ENCODE results near the gene KCNG4.
"Not testable (repeated sequence)": the region's sequence is repeated elsewhere in the genome, so short reads cannot be mapped to it uniquely, and the experiment has no call there.

KCNG4 gene

GRCh38 chr16:84233748-84234147 lies 6.1 kb downstream of the KCNG4 start:
- no peak for DNase-seq

DNA sequence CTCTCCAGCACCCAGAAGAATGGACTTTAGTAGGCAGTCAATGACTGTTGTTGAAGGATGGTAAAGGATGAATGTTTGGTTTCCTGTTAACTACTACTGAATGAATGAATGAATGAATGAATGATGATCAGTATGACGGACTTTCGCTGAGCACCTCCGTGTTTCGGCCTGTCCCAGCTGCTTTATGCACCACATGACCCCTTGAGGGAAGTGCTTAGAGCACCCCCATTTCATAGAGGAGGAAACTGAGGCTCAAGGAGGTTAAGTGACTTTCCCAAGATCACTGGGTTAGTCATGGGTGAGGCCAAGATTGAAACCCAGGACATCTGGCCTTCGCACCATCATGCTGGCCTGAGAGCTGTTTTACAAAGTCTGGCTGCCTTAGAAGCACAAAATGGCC lies 6.8 kb downstream of the KCNG4 start:
- DNase-seq: no peak

GRCh38 chr16:84232060-84232459 lies 7.8 kb downstream of the KCNG4 start:
- no peak for DNase-seq

DNA sequence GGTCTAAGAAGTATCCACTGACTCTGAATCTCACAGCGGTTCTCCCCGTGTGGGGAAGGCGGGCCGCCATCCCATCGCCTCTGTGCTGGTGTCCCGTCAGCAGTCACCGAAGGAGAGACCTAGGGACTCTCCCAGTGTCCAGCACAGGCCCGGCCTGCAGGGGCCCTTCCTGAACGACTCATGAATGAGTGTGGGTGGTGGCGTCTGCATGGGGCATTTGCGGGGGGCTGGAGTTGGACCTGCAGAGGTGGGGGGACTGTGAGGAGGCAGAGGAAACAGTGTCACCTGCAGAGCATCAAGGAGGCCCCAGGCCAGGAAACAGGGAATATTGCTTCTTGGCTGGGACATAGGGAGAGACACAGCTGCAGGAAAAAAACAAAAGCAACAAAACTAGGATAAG lies 10.3 kb downstream of the KCNG4 start:
- DNase-seq: no peak

DNA sequence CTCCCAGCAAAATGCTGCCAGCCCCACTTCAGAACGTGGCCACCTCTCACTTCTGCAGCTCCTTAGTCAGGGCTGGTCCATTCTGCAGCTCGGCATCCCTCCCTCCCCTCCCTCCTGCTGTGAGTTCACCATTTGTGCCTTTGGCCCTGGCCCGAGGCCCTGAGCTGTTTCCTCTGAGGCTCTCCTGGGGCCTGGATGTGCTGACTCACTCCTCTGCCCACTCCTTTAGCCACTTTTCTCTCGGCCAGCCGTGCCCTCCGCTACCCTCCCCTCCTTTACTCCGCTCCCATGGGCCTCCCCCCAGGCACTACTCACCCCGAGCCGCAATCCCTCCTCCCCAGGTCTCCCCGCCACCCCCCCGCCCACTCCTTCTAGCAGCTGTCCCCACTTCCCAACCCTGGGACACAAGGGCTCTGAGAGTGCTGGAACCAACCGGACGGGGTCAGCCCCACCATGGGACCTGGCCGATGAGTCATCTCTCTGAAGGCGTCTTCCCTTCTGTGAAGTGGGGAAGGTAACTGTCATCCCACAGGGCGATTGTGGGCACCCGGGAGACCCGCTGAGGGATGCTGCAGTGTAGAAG lies 11.5 kb downstream of the KCNG4 start:
- DNase-seq: peak; percentile 45

GRCh38 chr16:84227548-84227947 lies 12.3 kb downstream of the KCNG4 start:
- no peak for DNase-seq

DNA sequence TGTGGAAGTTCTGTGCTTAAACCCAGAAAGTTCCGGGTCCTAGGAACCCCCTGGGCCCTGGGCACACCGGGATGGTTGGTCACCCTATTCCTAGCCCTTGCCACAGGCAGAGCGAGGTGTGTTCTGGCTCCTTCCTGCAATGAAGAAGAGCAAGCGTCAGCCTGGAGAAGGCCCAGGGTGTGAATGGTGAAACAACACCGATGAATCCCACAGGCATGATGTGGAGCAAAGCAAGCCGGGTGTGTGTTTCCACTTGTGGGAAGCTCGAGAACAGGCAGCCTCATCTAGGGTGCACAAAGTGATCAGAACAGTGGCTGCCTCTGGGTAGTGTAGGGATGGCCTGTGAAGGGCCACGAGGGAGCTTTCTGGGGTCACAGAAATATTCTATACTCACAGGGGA lies 13.8 kb downstream of the KCNG4 start:
- no peak for DNase-seq

DNA sequence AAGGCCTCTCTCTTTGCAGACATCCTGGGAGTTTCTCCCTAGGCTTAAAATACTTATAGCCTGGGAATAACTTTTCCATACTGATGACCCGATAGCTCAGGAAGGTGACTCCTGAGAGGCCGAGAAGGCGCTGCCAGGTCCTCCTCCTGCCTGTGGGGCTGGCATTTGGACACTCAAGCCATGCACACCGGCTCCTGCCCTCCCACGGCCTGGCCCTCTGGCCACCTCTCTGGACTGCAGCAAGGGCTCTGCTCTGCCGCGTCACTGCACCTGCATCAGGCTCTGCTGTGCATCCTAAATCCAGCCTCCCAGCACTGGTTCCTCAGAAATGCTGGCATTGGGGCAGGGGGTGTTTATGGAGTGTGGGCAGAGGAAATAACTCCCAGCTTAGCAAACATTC lies 14.2 kb downstream of the KCNG4 start:
- no peak for DNase-seq

GRCh38 chr16:84225126-84225525 lies 14.7 kb downstream of the KCNG4 start:
- DNase-seq: no peak

GRCh38 chr16:84224554-84224953 lies 15.3 kb downstream of the KCNG4 start:
- no peak for DNase-seq

DNA sequence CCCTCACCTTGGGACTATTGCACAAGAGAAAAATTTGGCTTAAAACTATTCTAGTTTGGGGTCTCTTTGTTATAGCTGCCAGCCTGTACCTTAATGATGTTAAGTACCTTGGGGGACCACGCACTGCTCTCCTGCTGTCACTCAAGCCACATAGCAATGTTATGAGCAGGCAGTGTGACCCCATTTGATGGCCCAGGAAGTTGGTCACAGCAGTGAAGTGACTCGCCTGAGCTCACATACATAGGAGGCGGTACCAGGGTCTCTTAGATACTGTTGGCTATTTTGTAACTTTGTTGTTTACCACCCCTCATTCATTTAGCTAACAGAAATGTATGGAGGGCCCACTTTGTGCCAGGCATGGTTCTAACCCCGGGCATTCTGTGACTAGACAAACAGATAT lies 16.4 kb downstream of the KCNG4 start:
- DNase-seq: no peak

GRCh38 chr16:84220851-84221250 lies 19.0 kb downstream of the KCNG4 start:
- DNase-seq: no peak

- no peak for DNase-seq
These were observed 20.9 kb downstream of the KCNG4 start for GRCh38 chr16:84218956-84219355.

DNA sequence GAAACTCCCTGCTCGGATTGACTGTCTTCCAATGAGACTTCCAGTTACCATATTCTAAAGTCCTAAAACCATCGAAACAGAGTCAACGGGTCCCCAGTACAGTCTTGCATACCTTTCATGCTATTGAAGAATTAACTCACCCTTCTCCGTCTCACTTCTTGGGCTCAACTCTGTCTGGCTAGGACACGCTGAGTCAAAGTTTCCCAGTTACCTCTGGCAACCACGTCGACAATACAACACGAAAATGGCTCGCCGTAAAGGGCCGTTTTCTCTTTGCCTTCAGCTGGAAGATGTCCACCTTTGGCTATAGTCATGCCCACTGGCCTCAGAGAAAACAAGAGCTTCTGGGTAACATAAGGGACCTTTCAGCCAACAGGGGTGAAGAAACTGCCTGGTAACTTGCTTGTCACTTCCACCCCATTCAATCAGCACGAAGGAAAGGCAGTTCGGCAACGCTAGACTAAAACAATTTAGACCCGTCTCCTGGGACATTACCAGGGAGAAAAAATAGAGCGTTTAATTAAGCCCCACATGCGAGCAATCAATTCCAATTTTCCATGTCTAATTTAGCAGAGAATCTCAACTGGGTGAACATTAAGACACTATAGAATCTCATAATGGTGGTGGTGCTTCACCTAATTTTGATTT lies 21.5 kb downstream of the KCNG4 start:
- DNase-seq: no peak

DNA sequence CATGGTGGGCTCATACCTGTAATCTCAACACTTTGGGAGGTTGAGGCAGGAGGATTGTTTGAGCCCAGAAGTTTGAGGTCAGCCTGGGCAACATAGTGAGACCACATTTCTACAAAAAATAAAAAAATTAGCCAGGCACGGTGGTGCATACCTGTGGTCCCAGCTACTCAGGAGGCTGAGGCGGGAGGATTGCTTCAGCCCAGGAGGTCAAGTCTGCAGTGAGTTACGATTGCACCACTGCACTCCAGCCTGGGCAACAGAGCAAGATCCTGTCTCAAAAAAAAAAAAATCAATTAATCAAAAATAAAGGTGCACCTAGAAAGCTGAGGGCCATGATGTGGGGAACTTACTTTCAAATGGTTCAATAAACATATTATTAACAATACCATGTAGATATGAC lies 23.7 kb downstream of the KCNG4 start:
- not testable (repeated sequence) for DNase-seq

GRCh38 chr16:84215531-84215930 lies 24.3 kb downstream of the KCNG4 start:
- DNase-seq: no peak

GRCh38 chr16:84214451-84215066 lies 25.3 kb downstream of the KCNG4 start:
- no peak for DNase-seq

DNA sequence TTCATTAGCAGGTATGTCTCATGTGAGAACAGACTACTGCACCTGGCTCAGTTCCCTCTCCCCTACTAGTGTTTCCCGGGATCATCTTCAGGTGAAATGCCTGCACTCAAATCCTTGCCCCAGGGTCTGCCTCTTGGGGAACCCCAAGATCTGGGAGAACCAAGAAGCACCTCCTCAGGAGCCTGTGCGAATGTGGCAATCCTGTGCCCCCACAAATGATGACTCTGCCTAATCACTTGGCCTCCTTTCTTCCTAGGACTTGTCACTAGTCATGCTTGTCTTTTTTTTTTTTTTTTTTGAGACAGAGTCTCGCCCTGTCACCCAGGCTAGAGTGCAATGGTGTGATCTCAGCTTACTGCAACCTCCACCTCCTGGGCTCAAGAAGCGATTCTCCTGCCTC lies 27.2 kb downstream of the KCNG4 start:
- DNase-seq: no peak

DNA sequence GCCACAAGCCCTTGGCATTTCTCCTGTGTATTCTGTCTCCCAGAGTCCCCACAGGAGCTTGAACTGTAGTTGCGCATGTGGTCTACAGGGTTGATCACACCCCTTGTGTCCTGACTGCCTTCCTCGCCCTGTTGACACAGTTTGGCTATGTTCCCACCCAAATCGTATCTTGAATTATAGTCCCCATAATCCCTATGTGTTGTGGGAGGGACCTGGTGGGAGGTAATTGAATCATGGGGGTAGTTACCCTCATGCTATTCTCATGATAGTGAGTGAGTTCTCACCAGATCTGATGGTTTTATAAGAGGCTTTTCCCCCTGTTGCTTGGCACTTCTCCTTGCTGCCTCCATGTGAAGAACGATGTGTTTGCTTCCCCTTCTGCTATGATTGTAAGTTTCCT lies 27.7 kb downstream of the KCNG4 start:
- no peak for DNase-seq

DNA sequence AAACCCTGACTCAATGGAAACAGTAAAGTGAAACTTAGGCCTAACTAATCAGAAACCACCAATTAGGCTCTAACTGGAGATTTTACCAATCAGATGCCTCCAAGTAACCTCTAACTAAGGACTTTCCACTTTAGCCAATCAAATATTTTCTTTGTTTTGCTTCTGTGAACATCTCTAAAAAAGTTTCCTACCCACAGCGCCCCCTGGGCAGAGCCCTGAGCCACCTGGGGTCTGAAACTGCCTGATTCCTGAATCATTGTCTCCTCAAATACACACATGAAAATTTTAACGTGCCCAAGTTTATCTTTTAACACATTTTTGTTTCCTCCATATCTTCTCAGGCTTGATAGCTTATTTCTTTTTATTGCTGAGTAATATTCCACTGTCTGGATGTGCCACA lies 29.8 kb downstream of the KCNG4 start:
- no peak for DNase-seq

GRCh38 chr16:84207879-84208278 lies 31.9 kb downstream of the KCNG4 start:
- DNase-seq: no peak

DNA sequence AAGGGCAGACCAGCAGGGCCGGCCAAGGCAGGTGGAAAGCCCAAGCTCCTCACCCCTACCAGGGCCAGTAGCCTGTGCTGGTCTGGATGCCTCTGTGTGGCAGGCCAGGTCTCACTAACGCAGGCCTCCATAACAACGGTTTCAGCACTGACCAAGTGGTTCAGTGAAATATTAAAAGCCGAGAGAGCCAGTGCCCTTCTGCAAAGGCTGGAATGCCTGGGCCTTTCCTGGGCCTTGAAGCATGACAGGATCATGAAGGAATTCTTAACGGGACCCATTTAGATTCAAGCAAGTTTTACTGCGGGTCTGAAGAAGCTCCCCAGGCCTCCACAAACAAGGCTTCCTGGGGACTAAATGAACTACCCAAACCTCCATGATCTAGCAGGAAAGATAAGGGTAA lies 32.6 kb downstream of the KCNG4 start:
- DNase-seq: no peak

GRCh38 chr16:84205976-84206691 lies 33.7 kb downstream of the KCNG4 start:
- no peak for DNase-seq

GRCh38 chr16:84205123-84205522 lies 34.7 kb downstream of the KCNG4 start:
- not testable (repeated sequence) for DNase-seq

Data from retina (tissue), 1 donor.